ENCODE results near the gene GABRG1.

GABRG1 gene

GRCh38 chr4:46016306-46016705, 107.5 kb downstream of the GABRG1 start:
- Histone ChIP-seq H3K4me3 (ENCODE audit: low read length, poor library complexity, severe bottlenecking) (no peak overlapping the region), H3K4me2 (ENCODE audit: low read depth, low read length, poor library complexity, severe bottlenecking) (no peak overlapping the region), H2AFZ (ENCODE audit: low read length) (no peak overlapping the region), H3K27me3 (ENCODE audit: insufficient read depth, low read length, poor library complexity, severe bottlenecking) (no peaks in the 10 kb centered on the region), H3F3A (ENCODE audit: low read depth) (no peaks in the 10 kb centered on the region), H3K79me2 (ENCODE audit: insufficient read depth, low read length) (no peaks in the 10 kb centered on the region), H3K9me3 (ENCODE audit: insufficient read depth, low read depth, low read length) (no peaks in the 10 kb centered on the region), H3K9me2 (replicated peaks; ENCODE audit: low read depth, low read length) (no peaks in the 10 kb centered on the region), H3K36me3 (ENCODE audit: insufficient read depth, low read length) (no peaks in the 10 kb centered on the region), H4K20me1 (ENCODE audit: insufficient read depth, low read length, poor library complexity, severe bottlenecking) (no peaks in the 10 kb centered on the region), H3K9ac (ENCODE audit: low read depth, low read length, poor library complexity, severe bottlenecking) (no peak overlapping the region), H3K4me1 (ENCODE audit: insufficient read depth, low read length, poor library complexity, severe bottlenecking) (no peaks in the 10 kb centered on the region)
- TF ChIP-seq EZH2phosphoT487 (IDR thresholded peaks at IDR 0.05; ENCODE audit: borderline replicate concordance) (no peak), CTCF (conservative IDR thresholded peaks at IDR 0.05; ENCODE audit: low read length) (no peak)

- H2AFZ ChIP-seq (ENCODE audit: low read length): no peak overlapping the region
- no peaks in the 10 kb centered on the region for H4K20me1 ChIP-seq (ENCODE audit: insufficient read depth, low read length, poor library complexity, severe bottlenecking)
- no peaks in the 10 kb centered on the region for H3K9me2 ChIP-seq (replicated peaks; ENCODE audit: low read depth, low read length)
- no peaks in the 10 kb centered on the region for H3K79me2 ChIP-seq (ENCODE audit: insufficient read depth, low read length)
- H3K27me3 ChIP-seq (ENCODE audit: insufficient read depth, low read length, poor library complexity, severe bottlenecking): no peaks in the 10 kb centered on the region
- no peaks in the 10 kb centered on the region for H3F3A ChIP-seq (ENCODE audit: low read depth)
- no peak overlapping the region for H3K9ac ChIP-seq (ENCODE audit: low read depth, low read length, poor library complexity, severe bottlenecking)
- no peaks in the 10 kb centered on the region for H3K9me3 ChIP-seq (ENCODE audit: insufficient read depth, low read depth, low read length)
- TF ChIP-seq CTCF (conservative IDR thresholded peaks at IDR 0.05; ENCODE audit: low read length) (no peak), EZH2phosphoT487 (IDR thresholded peaks at IDR 0.05; ENCODE audit: borderline replicate concordance) (no peak)
- H3K36me3 ChIP-seq (ENCODE audit: insufficient read depth, low read length): no peaks in the 10 kb centered on the region
- H3K4me2 ChIP-seq (ENCODE audit: low read depth, low read length, poor library complexity, severe bottlenecking): no peak overlapping the region
- H3K4me3 ChIP-seq (ENCODE audit: low read length, poor library complexity, severe bottlenecking): no peak overlapping the region
- no peaks in the 10 kb centered on the region for H3K4me1 ChIP-seq (ENCODE audit: insufficient read depth, low read length, poor library complexity, severe bottlenecking)
These were observed 131.1 kb downstream of the GABRG1 start for GRCh38 chr4:45992728-45993127.

DNA sequence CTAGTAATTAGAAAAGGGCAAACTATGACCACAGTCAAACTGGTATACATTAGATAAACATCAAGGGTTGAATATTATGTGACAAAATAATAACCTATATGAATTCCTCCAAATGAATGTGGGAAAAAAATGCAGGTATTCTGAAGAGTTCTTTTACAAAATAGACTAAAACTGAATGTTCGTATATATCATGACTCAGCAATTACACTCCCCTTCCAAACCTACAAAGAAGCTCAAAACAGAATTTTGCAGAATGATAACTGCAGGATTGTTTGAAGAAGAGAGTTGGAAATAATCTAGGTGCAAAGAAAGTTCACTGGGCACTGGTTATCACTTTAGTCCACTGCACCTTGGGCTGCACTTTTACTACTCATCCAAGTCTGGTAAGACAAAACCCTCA, 134.1 kb downstream of the GABRG1 start:
- no peak overlapping the region for H3K4me3 ChIP-seq (ENCODE audit: low read length, poor library complexity, severe bottlenecking)
- no peaks in the 10 kb centered on the region for H4K20me1 ChIP-seq (ENCODE audit: insufficient read depth, low read length, poor library complexity, severe bottlenecking)
- H2AFZ ChIP-seq (ENCODE audit: low read length): no peak overlapping the region
- no peaks in the 10 kb centered on the region for H3K9me2 ChIP-seq (replicated peaks; ENCODE audit: low read depth, low read length)
- H3K4me2 ChIP-seq (ENCODE audit: low read depth, low read length, poor library complexity, severe bottlenecking): no peak overlapping the region
- no peak overlapping the region for H3K9ac ChIP-seq (ENCODE audit: low read depth, low read length, poor library complexity, severe bottlenecking)
- H3K9me3 ChIP-seq (ENCODE audit: insufficient read depth, low read depth, low read length): no peaks in the 10 kb centered on the region
- H3K79me2 ChIP-seq (ENCODE audit: insufficient read depth, low read length): no peaks in the 10 kb centered on the region
- no peaks in the 10 kb centered on the region for H3K4me1 ChIP-seq (ENCODE audit: insufficient read depth, low read length, poor library complexity, severe bottlenecking)
- no peaks in the 10 kb centered on the region for H3K27me3 ChIP-seq (ENCODE audit: insufficient read depth, low read length, poor library complexity, severe bottlenecking)
- no peak for TF ChIP-seq EZH2phosphoT487 (IDR thresholded peaks at IDR 0.05; ENCODE audit: borderline replicate concordance)
- no peak for TF ChIP-seq CTCF (conservative IDR thresholded peaks at IDR 0.05; ENCODE audit: low read length)
- no peaks in the 10 kb centered on the region for H3F3A ChIP-seq (ENCODE audit: low read depth)
- no peaks in the 10 kb centered on the region for H3K36me3 ChIP-seq (ENCODE audit: insufficient read depth, low read length)

All from Loucy (cell line).